8988T (cell line): ENCODE data around the gene SMAD3.
A peak's percentile ranks its signal among the peaks of the same experiment; 100 is the strongest.

Source experiments
- DNase-seq: peaks from one replicate; pipeline ENCODE4 v3.0.0; 2011

SMAD3 gene

DNA sequence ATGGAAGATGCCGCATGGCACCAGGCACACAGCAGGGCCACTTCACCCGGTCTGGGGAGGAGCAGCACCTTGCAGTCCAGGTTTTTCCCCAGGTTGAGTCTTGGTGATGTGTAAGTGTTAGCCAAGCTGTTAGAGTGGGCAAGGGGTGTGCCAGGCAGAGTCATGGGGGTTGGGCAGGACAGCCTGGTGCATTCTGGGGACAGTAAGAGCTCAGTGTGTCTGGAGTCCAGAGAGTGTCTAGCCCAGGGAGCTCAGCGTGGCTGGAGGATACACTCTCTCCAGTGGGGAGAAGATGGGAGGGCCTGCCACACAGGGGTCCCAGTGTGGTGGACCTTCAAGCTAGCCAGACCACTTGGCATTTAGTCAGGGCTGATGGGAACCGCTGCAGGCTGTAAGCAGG, 101.7 kb downstream of the SMAD3 start:
- DNase-seq, result no peak

DNA sequence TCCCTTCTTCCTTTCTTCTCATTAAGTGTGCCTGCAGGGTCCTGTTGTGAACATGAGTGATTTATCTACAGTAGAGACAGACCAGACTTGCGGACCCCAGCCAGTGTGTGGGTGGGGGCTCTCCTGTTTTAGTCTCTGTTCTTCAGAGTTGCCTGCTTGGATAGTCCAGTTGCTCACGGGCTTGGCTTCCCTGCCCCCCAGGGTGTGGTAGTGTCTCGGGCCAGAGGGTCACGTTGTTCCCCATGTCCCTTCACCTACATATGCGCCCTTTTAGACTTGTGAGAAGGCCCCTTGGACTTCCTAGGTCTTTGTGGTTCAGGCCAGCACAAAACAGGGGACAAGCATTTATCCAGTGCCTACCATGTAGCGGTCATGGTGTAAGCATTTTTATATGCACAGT, 103.3 kb downstream of the SMAD3 start:
- DNase-seq, result no peak

DNA sequence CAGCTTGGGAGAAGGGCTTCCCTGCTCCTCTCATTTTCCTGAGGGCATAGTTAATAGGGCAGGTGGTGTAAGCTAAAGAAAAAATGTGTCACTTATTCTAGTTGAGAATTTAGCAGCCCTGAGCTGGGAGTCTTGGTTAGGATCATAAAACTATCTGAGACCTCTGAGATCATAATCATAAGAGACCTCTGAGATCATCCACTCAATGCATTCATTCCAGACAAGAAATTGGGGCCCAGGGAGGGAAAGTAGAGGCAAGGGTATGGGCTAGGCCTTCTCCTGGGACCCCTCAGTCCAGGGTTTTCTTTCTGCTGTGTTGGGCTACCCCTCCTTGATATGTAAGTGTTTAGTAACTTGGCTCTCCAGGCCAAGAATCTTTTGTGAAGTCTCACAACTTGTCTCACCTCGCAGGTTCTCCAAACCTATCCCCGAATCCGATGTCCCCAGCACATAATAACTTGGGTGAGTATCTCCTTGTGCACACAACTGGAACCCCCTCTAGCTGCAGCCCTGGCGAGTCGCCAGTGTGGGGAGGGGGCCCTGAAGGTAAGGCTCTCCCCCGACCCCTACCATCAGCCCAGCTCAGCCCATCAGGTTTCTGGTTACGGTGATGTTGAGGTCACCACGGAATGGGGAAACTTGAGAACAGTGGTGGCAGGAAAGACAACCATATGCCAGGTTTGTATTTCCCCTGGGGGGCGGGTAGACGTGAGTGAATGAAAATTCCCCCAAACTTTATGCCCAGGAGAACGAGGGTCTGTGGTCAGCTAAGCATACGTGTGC, 104.9 kb downstream of the SMAD3 start:
- no peak for DNase-seq

DNA sequence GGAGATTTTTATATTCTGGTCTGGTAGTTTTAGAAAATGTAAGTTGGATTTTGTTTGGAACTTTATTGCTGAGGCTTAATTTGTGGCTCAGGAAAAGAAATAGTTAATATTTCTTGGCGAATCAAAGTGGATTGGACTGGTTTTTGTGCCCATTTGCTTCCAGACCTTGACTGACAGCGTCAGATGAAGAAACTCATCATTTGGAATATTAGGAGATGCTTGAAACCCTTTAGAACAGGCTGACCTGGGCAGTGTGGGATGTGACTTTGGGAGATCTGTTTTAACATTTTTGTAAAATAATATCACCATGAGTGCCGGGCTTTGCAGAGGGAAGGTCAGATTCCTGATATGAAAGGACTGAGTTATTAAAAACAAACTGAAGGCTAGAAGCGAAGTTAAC, 106.1 kb downstream of the SMAD3 start:
- DNase-seq, result no peak

DNA sequence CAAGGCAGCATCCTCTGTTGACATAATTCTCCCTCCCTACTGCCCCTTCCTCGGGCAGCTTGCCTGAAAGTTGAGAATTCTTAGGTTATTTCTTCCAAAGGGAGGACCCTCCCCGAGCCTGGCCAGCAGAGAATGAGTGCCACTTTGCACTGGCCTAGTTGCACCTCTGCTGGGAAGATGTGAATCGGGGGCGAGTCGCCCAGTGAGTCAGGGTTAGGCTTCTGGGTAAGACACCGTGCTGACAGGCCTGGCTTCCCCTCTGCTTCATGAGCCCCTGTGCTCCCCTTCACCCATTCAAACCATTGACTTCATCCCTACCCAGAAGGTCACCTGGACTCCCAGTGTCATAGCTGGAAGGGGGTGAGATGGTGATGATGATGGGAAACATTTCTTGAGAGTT, 106.8 kb downstream of the SMAD3 start:
- no peak for DNase-seq

DNA sequence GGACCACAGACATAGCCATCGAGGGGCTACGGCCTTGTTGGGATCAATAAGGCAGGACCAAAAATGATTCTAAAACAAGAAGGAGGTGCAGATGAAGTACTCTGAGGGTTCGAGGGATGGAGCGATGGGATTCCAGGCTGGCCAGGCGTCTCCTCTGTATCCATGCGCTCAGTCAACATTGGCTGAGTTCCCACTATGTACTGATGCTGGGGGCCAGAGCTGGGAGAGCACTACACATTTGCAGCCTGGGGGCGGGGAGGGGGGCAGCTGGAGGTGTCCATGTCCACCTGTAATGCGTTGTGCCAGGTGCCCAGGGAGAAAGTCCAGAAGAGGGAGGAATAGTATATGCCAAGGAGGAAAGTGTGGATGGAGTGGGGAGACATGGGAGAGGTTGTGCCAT, 107.6 kb downstream of the SMAD3 start:
- DNase-seq, result no peak

DNA sequence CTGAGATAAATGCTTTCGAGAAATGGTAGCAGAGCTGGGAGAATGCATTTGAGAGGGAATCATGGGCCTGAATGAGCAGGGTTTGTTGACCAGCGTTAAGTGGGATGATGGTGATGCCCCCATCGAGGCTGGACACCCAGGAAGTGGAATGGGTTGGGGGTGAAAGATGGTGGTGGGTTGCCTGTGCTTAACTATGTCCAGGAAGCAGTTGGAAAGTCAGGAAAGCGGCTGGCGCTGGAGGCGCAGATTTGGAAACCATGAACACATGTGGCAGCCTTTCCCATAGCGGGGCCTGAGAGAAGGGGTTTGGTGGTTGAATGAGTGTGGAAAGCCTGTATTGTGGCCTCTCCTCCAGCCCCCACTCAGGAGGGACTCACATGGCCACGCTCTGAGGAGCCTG, 108.4 kb downstream of the SMAD3 start:
- DNase-seq, result no peak

DNA sequence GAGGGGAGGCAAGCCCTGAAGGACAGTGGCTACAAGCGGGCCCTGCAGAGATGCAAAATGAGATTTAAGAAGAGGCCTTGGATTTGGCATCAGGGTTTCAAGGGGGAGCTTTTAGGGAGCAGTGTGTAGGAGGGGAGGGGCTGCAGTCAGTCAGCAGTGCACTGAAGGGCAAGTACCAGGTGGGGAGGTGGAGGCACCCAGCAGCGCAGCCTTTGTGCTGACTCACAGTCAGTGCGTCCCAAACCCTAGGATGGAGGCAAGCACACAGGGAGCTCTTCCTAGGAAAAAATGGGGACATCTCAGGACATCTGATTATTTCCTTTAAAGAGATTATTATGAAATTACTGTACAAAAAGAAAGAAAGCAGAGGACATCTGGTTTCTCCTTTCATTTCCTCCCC, 109.0 kb downstream of the SMAD3 start:
- no peak for DNase-seq

DNA sequence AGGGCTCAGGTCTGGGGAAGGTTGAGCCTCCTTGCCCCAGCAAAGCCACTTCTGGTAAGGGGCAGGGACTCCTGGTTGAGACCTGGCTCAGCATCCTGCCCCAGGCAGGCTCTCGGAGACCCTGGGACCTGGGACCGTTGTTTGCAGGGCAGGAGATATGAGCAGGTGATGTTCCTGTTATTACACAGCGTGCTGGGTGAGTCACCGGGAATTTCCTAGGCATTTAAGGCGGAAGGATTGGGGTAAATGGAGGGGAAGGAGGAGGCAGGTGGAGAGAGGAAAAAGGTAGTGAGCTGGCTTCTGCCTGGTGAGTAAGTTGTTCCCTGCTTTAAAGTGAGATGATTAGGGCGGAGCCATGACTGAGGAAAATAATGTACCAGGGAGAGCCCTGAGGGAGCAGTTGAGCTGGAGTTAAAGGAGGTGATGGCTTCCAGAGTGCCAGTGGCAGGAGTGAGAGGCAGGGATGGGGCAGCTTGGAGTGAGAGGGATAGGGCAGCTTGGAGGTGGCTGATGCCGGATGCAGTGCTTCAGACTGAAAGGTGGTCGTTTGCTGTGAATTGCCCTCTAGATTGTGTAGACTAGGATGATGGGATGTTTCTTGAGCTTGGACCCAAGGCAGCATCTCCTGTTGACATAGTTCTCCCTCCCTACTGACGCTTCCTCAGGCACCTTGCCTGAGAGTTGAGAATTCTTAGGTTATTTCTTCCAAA, 109.6 kb downstream of the SMAD3 start:
- peak; percentile 73 for DNase-seq

DNA sequence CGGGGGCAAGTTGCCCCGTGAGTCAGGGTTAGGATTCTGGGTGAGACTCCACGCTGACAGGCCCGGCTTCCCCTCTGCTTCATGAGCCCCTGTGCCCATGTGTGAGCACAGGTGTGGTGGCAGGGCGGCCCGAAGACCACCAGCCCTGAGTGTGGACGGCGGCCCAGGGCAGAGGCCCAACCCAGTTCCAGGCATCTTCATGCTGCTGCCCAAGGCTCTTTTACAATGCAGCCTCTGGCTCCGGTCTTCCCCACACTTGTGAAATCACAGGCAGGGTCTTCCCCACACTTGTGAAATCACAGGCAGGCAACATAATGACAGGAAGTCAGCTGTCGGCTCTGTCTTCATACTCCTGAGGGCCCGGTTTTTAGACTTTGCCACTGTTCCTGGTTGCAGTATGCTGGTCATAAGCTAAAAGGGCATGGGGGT, 110.3 kb downstream of the SMAD3 start:
- no peak for DNase-seq

DNA sequence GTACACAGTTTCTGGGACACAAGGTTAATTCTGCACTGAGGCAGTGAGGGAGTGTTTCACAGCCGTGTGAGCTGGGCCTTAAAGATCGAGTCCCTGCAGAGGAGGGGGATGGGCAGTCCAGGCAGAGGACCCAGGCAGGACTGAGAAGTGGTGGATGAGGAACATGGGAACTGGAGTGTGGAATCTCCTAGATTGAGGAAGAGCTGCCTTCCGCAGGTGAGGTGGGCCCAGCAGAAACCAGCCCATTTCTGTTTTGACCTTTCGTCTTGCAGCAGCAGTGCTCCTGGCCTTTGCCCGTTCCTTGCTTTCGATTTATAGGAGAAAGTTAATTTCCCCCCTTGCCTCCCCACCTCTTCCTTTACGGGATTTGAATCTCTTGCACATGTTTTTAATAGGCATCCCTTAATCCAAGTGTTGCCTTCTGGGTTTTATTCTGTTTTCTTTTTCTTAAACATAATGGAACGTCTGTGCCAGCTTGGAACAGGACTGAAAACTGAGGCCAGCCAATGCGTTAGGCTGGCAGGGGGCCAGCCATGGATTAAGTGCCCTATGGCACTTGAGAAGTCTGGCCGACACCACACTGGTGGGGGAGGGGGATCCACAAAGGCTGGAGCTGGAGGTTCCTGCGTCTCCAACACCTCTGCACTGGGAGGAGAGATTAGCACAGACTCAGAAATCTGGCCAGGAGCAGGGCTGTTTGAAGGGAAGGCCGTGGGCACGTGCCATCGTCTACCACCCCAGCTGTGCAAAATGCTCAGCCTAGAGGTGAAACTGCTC, 111.0 kb downstream of the SMAD3 start:
- DNase-seq, result no peak

DNA sequence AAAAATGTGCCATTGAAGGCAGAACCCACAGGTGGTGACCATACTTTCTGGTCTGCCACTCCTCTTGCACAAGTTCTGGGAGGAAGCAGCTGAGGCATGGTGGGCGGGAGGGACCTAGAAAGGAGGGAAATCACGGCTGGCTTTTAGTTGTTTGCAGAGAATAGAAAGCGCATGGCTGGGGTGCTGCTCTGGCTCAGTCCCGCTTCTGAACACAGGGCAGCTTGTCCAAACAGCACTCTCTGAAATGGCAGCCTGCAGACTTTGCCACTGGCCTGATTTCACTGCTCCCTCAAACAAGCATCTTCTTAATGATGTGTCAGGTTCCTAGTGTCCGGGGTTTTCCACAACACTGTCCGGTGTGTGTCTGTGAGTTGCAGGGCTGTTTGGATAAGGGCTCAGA, 112.3 kb downstream of the SMAD3 start:
- DNase-seq, result no peak

DNA sequence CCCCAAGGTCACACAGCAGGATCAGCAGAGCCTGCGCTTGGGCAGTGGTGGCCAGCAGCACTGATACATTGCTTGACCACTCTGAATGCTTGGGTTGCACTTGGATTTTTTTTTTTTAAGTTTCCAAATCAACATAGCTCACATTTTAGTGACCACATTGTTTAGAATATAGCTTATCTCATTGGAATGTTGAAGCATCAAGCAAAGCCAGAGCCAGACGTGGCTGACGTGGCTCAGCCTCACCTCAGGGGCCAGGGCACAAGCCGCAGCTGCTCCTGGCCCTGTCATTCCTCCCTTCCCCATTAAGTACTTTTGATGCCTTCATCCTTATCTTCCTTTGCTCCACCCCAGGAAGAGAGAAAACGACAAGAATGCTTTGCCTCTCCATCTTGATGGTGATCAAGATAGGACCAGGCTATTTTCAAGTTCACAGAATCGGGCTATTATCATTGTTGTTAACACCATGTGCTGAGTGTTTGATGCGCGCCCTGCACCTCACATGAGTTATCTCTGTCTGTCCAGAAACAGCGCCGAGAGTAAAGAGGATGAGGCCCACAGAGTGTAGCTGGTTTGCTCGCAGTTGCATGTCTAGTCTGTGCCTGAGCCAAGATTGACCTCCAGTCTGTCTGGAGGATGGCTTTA, 113.3 kb downstream of the SMAD3 start:
- peak; percentile 54 for DNase-seq

DNA sequence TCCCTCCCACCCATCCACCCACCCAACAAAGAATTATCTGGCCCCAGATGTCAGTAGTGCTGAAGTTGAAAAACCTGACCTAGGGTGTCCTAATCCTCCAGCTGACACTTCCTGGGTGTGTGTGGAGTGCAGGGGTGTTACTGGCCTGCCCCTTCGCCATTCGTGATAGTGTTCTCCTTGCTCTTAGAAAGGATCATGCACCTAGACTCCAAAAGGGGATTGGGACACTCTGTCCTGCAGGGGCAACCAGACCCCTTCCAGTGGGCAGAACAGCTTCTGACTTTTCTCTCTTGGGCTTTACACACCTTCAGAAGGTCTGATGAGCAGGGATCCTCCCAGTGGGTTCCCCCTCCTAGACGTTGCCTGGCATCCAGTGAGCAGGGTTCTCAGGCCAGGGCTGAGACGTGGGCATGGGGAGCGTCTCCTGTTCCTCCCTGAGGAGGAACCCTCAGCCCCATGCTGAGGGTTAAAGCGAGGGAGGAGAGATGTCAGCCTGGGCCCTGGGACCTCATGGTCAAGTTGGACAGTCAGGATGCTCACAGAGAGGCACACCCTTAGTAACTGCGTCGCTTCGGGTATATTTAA, 114.1 kb downstream of the SMAD3 start:
- DNase-seq, result no peak

DNA sequence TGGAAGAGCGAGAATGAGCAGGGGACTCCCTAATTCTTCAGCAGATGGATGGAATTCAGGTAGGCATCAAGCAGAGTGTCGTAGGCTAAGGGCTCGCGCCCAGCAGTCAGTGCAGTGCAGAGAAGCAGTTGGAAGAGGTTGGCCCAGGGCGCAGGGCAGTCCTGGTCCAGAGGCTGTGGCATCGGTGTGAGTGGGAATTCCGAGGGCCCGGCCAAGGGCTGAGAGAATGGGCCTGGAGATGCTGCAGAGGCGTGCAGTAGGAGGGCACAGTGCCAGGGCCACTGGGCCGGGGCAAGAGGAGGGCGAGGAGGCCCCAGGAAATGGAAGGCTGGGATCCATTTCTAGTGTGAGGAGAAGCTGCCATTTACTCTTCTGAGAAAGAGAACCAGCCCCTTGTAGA, 114.6 kb downstream of the SMAD3 start:
- DNase-seq, result no peak

DNA sequence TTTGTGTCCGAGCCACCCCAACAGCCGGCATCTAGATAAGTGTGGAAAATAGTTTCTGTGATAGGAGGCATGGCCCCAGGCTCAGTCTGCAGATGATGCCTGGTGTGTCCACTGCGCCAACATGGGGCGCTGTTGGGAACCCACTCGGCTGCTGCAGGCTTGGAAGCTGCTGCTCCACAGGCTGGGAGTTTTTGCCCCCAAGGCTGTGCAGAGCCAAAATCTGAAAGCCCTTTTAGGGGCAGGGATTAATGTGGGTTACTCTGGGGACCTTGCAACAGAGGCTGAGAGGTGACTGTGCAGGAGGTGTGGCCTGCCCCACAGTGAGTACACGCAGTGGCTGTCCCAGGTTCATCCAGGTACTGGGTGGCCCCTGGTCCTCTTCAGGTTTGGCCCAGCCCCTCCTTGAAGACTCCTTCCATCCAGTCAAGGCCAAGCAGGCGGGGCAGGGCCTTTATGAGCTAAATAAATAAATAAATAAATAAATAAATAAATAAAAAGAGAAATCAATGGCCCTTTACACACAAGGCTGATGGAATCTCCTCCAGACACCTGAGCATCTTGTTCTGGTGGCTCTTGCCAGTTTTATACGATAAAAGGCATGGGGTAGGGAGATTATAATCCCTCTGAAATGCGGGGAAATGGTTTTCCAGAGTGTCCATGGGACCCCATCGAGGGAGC, 115.3 kb downstream of the SMAD3 start:
- DNase-seq, result no peak

DNA sequence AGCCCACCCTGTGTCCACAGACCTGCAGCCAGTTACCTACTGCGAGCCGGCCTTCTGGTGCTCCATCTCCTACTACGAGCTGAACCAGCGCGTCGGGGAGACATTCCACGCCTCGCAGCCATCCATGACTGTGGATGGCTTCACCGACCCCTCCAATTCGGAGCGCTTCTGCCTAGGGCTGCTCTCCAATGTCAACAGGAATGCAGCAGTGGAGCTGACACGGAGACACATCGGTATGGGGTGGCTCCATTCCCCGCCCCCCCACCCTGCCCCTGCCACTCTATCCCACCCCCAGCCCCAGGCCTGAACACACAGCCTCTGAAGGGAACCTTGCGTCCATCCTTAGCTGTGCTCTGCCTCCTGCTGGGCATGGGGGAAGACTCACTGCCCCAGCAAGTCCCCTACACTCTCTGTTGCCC, 115.8 kb downstream of the SMAD3 start:
- DNase-seq, result no peak

DNA sequence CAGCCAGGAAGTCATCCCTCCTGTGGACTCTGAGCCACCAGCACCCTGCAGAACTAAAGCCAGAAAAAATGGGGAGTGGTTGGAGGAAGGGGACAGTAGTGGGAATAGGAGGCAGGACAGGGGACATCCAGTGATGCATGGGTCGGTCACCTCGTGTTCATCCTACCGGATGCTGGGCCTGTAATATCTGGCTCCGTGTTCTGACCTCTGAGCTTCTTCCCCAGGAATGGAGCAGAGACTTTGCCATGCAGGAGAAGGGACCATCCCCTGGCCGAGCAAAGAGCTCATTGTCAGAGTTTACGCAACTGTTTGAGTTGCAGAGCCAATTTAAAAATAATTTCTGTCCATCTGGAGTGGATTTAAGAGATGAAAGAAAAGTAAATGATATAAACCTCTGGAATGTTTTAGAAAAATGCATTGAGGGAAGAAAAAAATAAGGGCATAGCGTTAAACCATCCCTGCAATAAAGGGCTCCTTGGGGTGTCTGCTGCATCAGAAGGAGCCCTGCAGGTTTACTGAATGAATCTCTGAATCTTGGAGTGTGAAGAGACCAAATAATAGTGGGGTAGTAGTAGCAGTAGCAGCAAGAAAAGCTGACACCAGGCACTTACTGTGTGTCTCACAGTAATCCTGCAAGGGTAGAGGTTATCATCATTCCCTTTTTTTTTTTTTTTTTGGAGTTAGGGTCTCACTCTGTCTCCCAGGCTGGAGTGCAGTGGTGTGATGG, 118.2 kb downstream of the SMAD3 start:
- DNase-seq, result no peak

DNA sequence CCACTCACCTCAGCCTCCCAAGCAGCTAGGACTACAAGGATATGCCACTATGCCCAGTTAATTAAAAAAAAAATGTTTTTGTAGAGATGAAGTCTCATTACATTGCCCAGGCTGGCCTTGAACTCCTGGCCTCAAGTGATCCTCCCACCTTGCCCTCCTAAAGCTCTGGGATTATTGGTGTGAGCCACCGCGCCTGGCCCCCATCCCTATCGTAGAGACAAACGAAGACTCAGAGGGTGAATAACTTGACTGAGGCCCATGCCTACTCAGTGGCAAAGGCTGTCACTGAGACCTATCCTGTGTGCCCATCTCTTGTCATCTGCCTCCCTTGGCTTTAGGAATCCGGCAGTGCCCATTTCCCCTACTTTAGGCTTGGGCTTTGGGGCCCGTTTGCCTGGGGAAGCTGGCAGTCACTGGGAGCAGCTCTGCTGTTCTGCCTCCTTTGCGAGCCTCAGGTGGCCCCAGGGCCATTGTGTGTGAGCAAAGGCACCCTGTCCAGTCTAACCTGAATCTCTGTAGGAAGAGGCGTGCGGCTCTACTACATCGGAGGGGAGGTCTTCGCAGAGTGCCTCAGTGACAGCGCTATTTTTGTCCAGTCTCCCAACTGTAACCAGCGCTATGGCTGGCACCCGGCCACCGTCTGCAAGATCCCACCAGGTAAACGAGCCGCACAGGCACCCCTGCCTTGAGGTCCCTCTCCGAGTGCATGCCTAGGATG, 119.0 kb downstream of the SMAD3 start:
- DNase-seq, result no peak

DNA sequence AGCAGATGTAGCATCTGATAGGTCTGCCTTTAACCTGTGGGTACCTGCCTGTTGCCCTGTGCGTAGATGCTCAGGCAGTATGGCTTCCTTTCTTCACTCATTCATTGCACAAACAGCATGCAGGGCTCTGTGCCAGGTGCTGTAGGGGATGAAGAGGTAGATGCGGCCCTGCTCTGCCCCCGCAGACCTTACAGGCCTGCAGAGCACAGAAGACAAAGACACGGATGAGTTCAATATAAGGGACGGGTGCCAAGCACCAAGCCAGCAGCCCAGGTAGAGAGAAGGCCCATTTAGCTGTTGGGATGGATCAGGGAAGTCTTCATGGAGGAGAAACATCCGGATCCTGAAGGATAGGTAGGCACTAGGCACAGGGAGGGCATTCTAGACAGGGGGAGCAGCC, 119.6 kb downstream of the SMAD3 start:
- DNase-seq, result no peak
